ENCODE results near the gene FHIT.

DNA sequence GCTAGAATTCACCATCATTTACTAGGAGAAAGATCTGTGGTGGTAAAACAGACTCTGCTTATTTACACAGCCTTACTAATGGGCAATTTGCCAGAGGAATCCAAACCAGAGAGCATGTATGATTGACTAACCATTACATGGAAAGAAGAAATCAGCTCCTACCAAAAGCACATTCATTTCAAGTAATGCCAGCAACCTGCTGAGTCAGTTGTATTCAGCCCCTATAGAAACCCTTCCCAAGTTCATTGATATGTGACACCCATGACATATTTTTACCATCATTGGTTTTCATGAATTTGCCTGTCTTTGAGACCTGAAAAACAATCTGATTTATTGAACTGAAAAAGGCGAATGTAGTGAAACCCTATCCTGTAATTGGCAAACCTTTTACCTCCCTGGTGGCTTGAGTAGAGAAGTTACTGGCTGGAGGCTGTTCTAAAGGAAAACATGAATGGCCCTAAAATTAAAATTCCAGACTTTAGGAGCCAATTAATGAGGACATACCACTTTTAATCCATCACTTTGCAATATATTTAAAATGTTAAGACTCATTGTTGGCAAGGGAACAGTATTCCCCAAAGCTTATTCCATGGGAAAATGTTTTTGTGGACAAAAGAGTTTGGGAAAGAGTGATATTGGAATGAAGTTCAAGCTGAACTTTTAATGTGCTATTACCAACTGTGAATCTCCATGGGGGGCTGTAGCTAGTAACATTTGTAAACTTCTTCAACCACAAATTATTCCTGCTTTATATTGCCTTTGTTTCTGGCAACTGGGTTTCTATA lies 542.9 kb downstream of the FHIT start:
- TF ChIP-seq CTCF (conservative IDR thresholded peaks at IDR 0.05) = no peak
- no peak for TF ChIP-seq EZH2 (IDR thresholded peaks at IDR 0.05; ENCODE audit: low read depth)

Measured in PC-9 (cell line).